Mesothelial cell of epicardium (in vitro differentiated cells): ENCODE data around the gene SAMD11. TPM values are rescaled to one million over a fixed set of nuclear protein-coding genes. Genes with fewer than 3 reads are reported as not detected.

Experiments
- DNase-seq, 2 experiments: peaks; one replicate each; pipeline ENCODE4 v3.0.0; 2021; ENCODE audit warnings: low spot score in 2 of 2; ENCODE audit not compliant: unreplicated experiment in 2 of 2
- H3K27ac Mint-ChIP-seq: 2 replicates; pipeline ENCODE4 v1.8.0; 2021; ENCODE audit warnings: mixed read lengths
- H3K27me3 Mint-ChIP-seq: 2 replicates; pipeline ENCODE4 v1.8.0; 2021; ENCODE audit warnings: low read depth, mixed read lengths
- H3K36me3 Mint-ChIP-seq: 2 replicates; pipeline ENCODE4 v1.8.0; 2021; ENCODE audit warnings: mixed read lengths
- H3K4me1 Mint-ChIP-seq: 2 replicates; pipeline ENCODE4 v1.8.0; 2021; ENCODE audit warnings: mixed read lengths
- H3K4me3 Mint-ChIP-seq: 2 replicates; pipeline ENCODE4 v1.8.0; 2021; ENCODE audit warnings: mild to moderate bottlenecking, moderate library complexity, mixed read lengths
- H3K9me3 Mint-ChIP-seq: 2 replicates; pipeline ENCODE4 v1.8.0; 2021; ENCODE audit warnings: mixed read lengths
- total RNA-seq: library from RNA; stranded (reverse); gene quantifications from 3 replicates; pipeline ENCODE4 v1.2.1, GENCODE V29; 2021
- TF ChIP-seq, protein P1 (sequence below): fragments of 200-600 bp; sonication (generic); IDR thresholded peaks from one replicate; pipeline ENCODE4 v1.5.0; 2021; ENCODE audit warnings: antibody characterized with exemption; ENCODE audit not compliant: unreplicated experiment

SAMD11 gene
- total RNA-seq, 1 donor from 2014 or later = 313 TPM

- peak overlapping the region; percentile 59 for H3K4me3 Mint-ChIP-seq
- peaks cover 56% of the 10 kb centered on the region for H3K4me1 Mint-ChIP-seq
- H3K27me3 Mint-ChIP-seq = no peaks in the 10 kb centered on the region
- H3K27ac Mint-ChIP-seq = peak overlapping the region; percentile 84
- peak; percentile 84 to 86 for DNase-seq
- H3K36me3 Mint-ChIP-seq = peaks cover 6% of the 10 kb centered on the region
- TF ChIP-seq, protein P1, sequence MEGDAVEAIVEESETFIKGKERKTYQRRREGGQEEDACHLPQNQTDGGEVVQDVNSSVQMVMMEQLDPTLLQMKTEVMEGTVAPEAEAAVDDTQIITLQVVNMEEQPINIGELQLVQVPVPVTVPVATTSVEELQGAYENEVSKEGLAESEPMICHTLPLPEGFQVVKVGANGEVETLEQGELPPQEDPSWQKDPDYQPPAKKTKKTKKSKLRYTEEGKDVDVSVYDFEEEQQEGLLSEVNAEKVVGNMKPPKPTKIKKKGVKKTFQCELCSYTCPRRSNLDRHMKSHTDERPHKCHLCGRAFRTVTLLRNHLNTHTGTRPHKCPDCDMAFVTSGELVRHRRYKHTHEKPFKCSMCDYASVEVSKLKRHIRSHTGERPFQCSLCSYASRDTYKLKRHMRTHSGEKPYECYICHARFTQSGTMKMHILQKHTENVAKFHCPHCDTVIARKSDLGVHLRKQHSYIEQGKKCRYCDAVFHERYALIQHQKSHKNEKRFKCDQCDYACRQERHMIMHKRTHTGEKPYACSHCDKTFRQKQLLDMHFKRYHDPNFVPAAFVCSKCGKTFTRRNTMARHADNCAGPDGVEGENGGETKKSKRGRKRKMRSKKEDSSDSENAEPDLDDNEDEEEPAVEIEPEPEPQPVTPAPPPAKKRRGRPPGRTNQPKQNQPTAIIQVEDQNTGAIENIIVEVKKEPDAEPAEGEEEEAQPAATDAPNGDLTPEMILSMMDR = no peak
- H3K9me3 Mint-ChIP-seq = no peaks in the 10 kb centered on the region
Observed at GRCh38 chr1:941588-942383, 18.1 kb downstream of the SAMD11 start.

GRCh38 chr1:942411-942821 is 18.7 kb downstream of the SAMD11 start:
- Mint-ChIP-seq H3K4me1 (peaks cover 53% of the 10 kb centered on the region), H3K9me3 (no peaks in the 10 kb centered on the region), H3K27me3 (no peaks in the 10 kb centered on the region), H3K4me3 (no peak overlapping the region), H3K36me3 (peaks cover 11% of the 10 kb centered on the region), H3K27ac (no peak overlapping the region)
- no peak for DNase-seq
- TF ChIP-seq, protein P1 = no peak

GRCh38 chr1:942864-943533 is 19.3 kb downstream of the SAMD11 start:
- H3K27ac Mint-ChIP-seq = peak overlapping the region; percentile 66
- peak overlapping the region; percentile 44 for H3K4me3 Mint-ChIP-seq
- H3K36me3 Mint-ChIP-seq = peaks cover 13% of the 10 kb centered on the region
- H3K4me1 Mint-ChIP-seq = peaks cover 48% of the 10 kb centered on the region
- DNase-seq = no peak
- TF ChIP-seq, protein P1 = no peak
- no peaks in the 10 kb centered on the region for H3K9me3 Mint-ChIP-seq
- H3K27me3 Mint-ChIP-seq = no peaks in the 10 kb centered on the region

DNA sequence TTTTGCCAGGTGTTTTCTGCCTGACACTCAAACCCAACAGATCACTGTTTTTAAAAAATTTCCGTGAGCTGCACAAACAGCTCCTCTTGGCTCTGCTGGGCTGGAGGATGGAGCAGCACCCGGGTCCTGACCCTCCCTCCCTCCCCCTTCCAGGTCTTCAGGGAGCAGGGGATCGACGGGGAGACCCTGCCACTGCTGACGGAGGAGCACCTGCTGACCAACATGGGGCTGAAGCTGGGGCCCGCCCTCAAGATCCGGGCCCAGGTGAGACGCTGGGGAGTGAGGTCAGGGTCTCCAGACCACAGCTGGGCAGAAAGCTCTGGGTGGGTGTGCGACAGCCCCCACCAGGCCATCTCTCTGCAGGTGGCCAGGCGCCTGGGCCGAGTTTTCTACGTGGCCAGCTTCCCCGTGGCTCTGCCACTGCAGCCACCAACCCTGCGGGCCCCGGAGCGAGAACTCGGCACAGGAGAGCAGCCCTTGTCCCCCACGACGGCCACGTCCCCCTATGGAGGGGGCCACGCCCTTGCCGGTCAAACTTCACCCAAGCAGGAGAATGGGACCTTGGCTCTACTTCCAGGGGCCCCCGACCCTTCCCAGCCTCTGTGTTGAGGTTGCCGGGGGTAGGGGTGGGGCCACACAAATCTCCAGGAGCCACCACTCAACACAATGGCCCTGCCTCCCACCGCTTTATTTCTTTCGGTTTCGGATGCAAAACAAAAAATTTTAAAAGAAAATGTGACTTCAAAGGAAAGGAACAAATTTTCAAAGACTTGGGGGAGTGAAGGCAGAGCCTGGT is 20.0 kb downstream of the SAMD11 start:
- no peak for DNase-seq
- TF ChIP-seq, protein P1 = no peak
- Mint-ChIP-seq H3K27me3 (no peaks in the 10 kb centered on the region), H3K4me3 (peak overlapping the region; percentile 44), H3K36me3 (peaks cover 15% of the 10 kb centered on the region), H3K27ac (peak overlapping the region; percentile 84), H3K9me3 (no peaks in the 10 kb centered on the region), H3K4me1 (peaks cover 41% of the 10 kb centered on the region)
